Glutamatergic neuron (in vitro differentiated cells): Measurements from ENCODE around the gene MYB. TPM values are rescaled to one million over a fixed set of nuclear protein-coding genes. Genes with fewer than 3 reads are reported as not detected.

Experiments
- DNase-seq: peaks from one replicate; pipeline ENCODE4 v3.0.0; 2022
- H3K27ac Mint-ChIP-seq: one replicate; pipeline ENCODE4 v1.8.0; 2020; ENCODE audit warnings: mild to moderate bottlenecking, mixed read lengths, inconsistent platforms; ENCODE audit not compliant: unreplicated experiment
- H3K27me3 Mint-ChIP-seq: one replicate; pipeline ENCODE4 v1.8.0; 2020; ENCODE audit warnings: mild to moderate bottlenecking, moderate library complexity, mixed read lengths, inconsistent platforms; ENCODE audit not compliant: unreplicated experiment
- H3K36me3 Mint-ChIP-seq: one replicate; pipeline ENCODE4 v1.8.0; 2020; ENCODE audit warnings: mild to moderate bottlenecking, mixed read lengths, inconsistent platforms; ENCODE audit not compliant: unreplicated experiment
- H3K4me1 Mint-ChIP-seq: one replicate; pipeline ENCODE4 v1.8.0; 2020; ENCODE audit warnings: mild to moderate bottlenecking, low read depth, mixed read lengths, inconsistent platforms; ENCODE audit not compliant: unreplicated experiment
- H3K4me3 Mint-ChIP-seq: one replicate; pipeline ENCODE4 v1.8.0; 2020; ENCODE audit warnings: mild to moderate bottlenecking, mixed read lengths, inconsistent platforms; ENCODE audit not compliant: unreplicated experiment
- H3K9me3 Mint-ChIP-seq: one replicate; pipeline ENCODE4 v1.8.0; 2020; ENCODE audit warnings: mild to moderate bottlenecking, moderate library complexity, mixed read lengths, inconsistent platforms; ENCODE audit not compliant: unreplicated experiment
- total RNA-seq: library from RNA; stranded (reverse); fragmentation: NEBNext Ultra II Directional; extraction: Animal tissue kit (Norgen Biotek cat#: 25700); gene quantifications from one replicate; pipeline ENCODE4 v1.2.1, GENCODE V29; 2021; ENCODE audit not compliant: unreplicated experiment
- TF ChIP-seq, protein P1 (sequence below): fragments of 200-600 bp; sonication (generic); IDR thresholded peaks from one replicate; pipeline ENCODE4 v1.5.0; 2021; ENCODE audit not compliant: partially characterized antibody, unreplicated experiment

MYB gene
- total RNA-seq, 1 donor from 2014 or later = 0.56 TPM

DNA sequence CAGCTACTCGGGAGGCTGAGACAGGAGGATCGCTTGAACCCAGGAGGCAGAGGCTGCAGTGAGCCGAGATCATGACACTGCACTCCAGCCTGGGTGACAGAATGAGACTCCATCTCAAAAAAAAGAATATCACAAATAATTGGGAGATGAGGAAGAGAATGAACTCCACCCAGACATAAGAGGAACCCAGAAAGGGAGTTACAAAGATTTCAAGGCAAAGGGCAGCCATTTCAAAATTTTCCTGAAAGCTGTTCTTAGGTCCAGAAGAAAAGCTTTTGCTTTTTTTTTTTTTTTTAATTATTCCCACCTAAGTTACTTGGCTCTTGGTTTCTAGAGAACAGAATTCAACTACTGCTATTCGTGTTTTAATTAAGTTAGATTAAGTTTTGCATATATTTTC lies 23.8 kb downstream of the MYB start:
- Mint-ChIP-seq H3K9me3 (no peaks in the 10 kb centered on the region), H3K4me3 (no peak overlapping the region), H3K4me1 (no peaks in the 10 kb centered on the region), H3K27ac (no peak overlapping the region), H3K36me3 (no peaks in the 10 kb centered on the region), H3K27me3 (no peaks in the 10 kb centered on the region)
- DNase-seq = no peak
- TF ChIP-seq, protein P1, sequence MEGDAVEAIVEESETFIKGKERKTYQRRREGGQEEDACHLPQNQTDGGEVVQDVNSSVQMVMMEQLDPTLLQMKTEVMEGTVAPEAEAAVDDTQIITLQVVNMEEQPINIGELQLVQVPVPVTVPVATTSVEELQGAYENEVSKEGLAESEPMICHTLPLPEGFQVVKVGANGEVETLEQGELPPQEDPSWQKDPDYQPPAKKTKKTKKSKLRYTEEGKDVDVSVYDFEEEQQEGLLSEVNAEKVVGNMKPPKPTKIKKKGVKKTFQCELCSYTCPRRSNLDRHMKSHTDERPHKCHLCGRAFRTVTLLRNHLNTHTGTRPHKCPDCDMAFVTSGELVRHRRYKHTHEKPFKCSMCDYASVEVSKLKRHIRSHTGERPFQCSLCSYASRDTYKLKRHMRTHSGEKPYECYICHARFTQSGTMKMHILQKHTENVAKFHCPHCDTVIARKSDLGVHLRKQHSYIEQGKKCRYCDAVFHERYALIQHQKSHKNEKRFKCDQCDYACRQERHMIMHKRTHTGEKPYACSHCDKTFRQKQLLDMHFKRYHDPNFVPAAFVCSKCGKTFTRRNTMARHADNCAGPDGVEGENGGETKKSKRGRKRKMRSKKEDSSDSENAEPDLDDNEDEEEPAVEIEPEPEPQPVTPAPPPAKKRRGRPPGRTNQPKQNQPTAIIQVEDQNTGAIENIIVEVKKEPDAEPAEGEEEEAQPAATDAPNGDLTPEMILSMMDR = no peak

DNA sequence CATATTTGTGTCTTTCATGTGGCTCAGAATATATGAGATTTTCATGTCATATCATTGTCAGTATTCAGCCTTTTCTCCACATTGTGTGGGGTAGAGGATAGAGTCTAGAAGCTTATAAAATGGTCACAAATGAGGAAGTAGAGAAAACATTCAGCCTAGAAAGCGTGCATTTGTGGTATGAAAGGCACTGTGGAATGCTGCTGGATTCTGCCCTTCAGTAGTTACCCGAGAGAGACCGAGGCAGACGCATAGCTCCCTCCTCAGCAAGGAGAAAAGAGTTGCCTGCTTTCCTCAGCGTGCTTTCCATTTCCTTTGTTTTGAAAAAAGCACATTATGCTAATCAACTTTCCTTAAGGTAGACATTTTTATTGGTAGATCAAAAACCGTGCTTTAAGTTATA lies 28.7 kb downstream of the MYB start:
- H3K9me3 Mint-ChIP-seq = no peaks in the 10 kb centered on the region
- H3K36me3 Mint-ChIP-seq = no peaks in the 10 kb centered on the region
- no peak for DNase-seq
- H3K27me3 Mint-ChIP-seq = no peaks in the 10 kb centered on the region
- H3K27ac Mint-ChIP-seq = no peak overlapping the region
- H3K4me1 Mint-ChIP-seq = no peaks in the 10 kb centered on the region
- no peak overlapping the region for H3K4me3 Mint-ChIP-seq
- TF ChIP-seq, protein P1 = no peak

DNA sequence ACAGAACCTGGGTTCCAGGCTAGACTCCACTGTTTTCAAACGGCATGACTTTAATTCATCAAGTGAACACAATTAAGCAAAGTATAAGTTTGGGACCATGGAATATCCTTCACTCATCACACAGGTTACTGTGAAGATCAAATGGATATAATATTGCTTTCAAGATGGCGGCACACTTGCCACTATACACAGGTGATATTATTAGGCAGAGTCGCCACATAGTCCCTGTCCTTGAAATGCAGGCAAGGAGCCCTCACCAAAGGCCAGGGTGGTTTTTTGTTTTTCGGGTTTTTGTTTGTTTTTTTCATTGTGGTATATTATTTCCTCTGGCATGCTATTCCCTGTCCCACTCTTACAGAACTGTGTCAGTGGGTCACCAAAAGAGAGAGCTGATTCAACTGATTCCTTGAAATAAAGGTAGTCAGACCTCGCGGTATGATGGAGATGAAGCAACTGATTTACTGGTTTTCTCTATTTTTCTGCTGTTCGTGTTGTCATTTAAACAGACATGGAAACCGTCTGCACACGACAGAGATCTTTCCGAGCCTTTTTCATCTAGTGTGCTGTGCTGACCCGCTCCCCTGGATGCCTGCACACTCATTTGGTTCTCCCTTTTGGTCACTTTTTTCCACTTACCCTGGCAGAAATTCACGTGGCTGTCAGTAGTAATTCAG lies 29.7 kb downstream of the MYB start:
- no peaks in the 10 kb centered on the region for H3K27me3 Mint-ChIP-seq
- H3K36me3 Mint-ChIP-seq = no peaks in the 10 kb centered on the region
- no peak for DNase-seq
- no peaks in the 10 kb centered on the region for H3K9me3 Mint-ChIP-seq
- no peak overlapping the region for H3K4me3 Mint-ChIP-seq
- TF ChIP-seq, protein P1 = no peak
- no peak overlapping the region for H3K27ac Mint-ChIP-seq
- H3K4me1 Mint-ChIP-seq = no peaks in the 10 kb centered on the region

DNA sequence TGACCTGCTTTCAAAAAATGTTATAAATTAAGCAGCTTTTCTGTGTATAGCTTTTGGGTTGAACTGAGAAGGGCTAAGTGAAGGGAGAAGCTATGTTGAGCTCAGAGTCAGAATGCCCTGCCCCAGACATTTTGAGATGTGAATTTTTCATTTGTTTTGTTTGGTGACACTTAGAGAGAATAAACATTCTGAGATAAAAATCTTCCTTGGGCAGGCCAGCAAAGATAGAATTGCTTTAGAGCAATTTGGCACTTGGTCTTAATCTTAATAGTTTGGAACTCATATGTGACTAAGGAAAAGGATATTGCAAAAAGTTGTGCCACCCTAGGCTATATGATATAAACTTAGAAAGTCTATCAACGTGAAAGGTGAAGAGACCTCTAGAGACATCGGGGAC lies 30.2 kb downstream of the MYB start:
- Mint-ChIP-seq H3K27ac (no peak overlapping the region), H3K4me1 (no peaks in the 10 kb centered on the region), H3K4me3 (no peak overlapping the region), H3K36me3 (no peaks in the 10 kb centered on the region), H3K9me3 (no peaks in the 10 kb centered on the region), H3K27me3 (no peaks in the 10 kb centered on the region)
- no peak for DNase-seq
- TF ChIP-seq, protein P1 = no peak

DNA sequence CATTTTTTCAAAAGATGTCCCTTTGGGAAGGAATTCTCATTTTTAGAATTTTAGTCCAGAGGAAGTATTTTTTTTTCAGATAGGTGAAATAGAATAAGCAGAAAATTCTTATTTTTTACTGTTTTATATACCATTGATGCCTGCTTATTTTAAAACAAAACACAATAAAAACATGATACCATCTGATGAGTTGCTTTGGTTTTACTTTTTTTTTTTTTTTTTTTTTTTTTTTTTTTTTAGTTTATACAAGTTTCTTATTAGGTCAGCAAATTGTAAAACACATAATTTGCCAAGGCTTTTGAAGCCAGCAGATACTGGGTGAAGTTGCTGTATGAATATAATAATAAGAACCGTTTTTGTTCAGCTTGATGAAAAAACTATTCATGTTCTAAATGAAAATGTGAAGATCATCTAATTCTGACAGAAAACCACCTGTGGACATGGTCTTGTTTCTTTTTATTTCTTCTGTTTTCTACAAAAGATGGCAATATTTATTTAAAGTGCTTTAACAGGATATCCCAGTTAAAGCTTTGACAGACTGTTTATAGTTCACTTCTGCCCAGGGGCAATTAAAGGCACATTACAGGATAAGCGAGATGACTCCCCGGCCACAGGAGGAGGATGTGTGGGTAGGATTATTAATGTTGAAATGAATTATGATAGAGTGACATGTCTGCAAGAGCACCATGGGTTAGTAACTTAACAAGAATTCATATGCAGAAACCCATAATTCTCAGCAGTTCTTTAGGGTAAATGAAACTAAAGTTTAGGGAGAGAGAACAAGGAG lies 31.1 kb downstream of the MYB start:
- Mint-ChIP-seq H3K27ac (no peak overlapping the region), H3K36me3 (no peaks in the 10 kb centered on the region), H3K4me3 (no peak overlapping the region), H3K9me3 (no peaks in the 10 kb centered on the region), H3K4me1 (no peaks in the 10 kb centered on the region), H3K27me3 (no peaks in the 10 kb centered on the region)
- TF ChIP-seq, protein P1 = no peak
- DNase-seq = no peak
